Body of pancreas (tissue), 4 donors: ENCODE data around the gene ATP2C2. TPM values are rescaled to one million over a fixed set of nuclear protein-coding genes. Genes with fewer than 3 reads are reported as not detected.

Experiments
- ATAC-seq: fragments of 150-250 bp; one replicate; pipeline ENCODE4 v1.9.1; 2016
- DNase-seq, 4 donors: peaks; one replicate each; pipeline ENCODE4 v3.0.0-alpha.2; 2019
- H3K27ac ChIP-seq, 4 donors: fragments of 200-600 bp; sonication (generic); 1 replicate in 3 of 4; 2 replicates in 1 of 4; pipeline versions ENCODE4 v1.5.1 to v1.6.1; 2016 to 2019; ENCODE audit warnings: mild to moderate bottlenecking in 1 of 4, mixed read lengths in 1 of 4, moderate library complexity in 1 of 4
- H3K27me3 ChIP-seq, 2 donors: fragments of 200-600 bp; sonication (generic); one replicate each; pipeline ENCODE4 v1.6.0; 2016; ENCODE audit warnings: mild to moderate bottlenecking in 1 of 2
- H3K36me3 ChIP-seq, 2 donors: fragments of 200-600 bp; sonication (generic); replicated peaks in 1 of 2; 2 replicates each; pipeline ENCODE4 v1.5.1; 2016; ENCODE audit warnings: low read depth in 2 of 2; ENCODE audit not compliant: insufficient read depth in 1 of 2
- H3K4me1 ChIP-seq: fragments of 200-600 bp; sonication (generic); one replicate; pipeline ENCODE4 v1.6.0; 2016
- H3K4me3 ChIP-seq, 2 donors: fragments of 200-600 bp; sonication (generic); 1 replicate in 1 of 2; 2 replicates in 1 of 2; pipeline ENCODE4 v1.5.1; 2016 to 2019
- H3K9me3 ChIP-seq, 3 donors: fragments of 200-600 bp; sonication (generic); 1 replicate in 2 of 3; 2 replicates in 1 of 3; pipeline ENCODE4 v1.5.1; 2016
- CTCF ChIP-seq, 7 experiments: fragments of 450-650 bp in 4 of 7; fragments of 200-600 bp in 3 of 7; sonication (generic) in 3 of 7; IDR thresholded peaks; one replicate each; pipeline ENCODE4 v1.5.1; 2016 to 2019; ENCODE audit warnings: antibody characterized with exemption in 7 of 7
- POLR2A ChIP-seq, 3 donors: fragments of 450-650 bp; IDR thresholded peaks; one replicate each; pipeline ENCODE4 v1.6.1; 2016; ENCODE audit warnings: antibody characterized with exemption in 3 of 3, mild to moderate bottlenecking in 2 of 3
- WGBS, 2 donors: methylation state at CpG; one replicate each; pipeline ENCODE4 v1.1.5; 2017; 5-methylcytosine and 5-hydroxymethylcytosine counted together
- intact Hi-C: fragments of 100-400 bp; cut with DNase I; formaldehyde crosslinking; loops from one replicate; pipeline ENCODE4 v1.15.1; 2023
- total RNA-seq, 2 donors: library from RNA; depleted of rRNA; stranded (reverse); fragments of >200 nt; gene quantifications; one replicate each; pipeline ENCODE4 v1.1.0, GENCODE V29; 2016

ATP2C2 gene
- total RNA-seq, 2 donors from 2014 or later, result 2.1 to 18.1 TPM

DNA sequence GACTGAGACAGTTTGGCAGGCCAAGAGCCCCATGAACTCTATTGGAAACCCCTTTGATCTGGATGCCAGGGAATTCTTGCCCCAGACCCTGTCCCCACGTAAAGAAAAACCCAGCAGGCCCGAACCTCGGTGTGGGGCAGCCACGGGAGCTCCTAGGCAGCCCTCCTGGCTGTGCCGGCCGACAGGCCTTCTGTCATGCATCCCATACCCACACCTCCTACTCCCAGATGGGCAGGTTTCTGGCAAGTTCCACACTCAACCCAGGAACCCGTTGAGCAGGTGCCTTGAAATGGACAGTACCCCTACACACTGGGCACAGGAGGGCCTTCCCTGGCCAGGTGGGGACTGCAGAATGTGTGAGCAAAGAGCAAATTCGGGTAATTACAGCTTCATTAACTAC lies 23.6 kb upstream of the ATP2C2 start:
- ATAC-seq (no peak), DNase-seq (no peak)
- WGBS, 2 donors, result 73 to 84% methylated on average over 6 to 8 of the region's 8 CpGs

DNA sequence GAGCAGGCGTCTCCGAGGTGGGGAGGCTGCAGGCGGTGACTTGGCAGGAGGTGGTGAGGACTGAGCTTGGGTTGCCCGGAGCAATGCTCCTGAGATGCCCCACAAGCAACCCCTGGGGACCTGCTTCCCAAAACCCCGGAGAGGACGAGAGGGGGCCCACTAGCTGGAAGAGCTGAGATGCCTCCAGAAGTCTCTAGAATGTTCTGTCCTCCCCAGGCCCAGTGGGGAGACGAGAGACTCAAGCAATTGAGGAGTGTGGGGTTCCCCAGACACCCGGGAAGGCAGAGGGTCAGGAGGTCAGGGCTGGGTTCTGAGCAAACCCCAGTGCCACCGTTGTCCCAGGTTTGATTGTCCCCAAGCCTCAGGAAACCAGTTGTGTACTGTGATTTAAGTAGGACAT lies 21.2 kb upstream of the ATP2C2 start:
- DNase-seq (no peak), ATAC-seq (no peak)
- 67 to 68% methylated on average over 4 to 9 of the region's 9 CpGs for WGBS, 2 donors
- Histone ChIP-seq H3K27ac (no peak overlapping the region), H3K36me3 (no peaks in the 10 kb centered on the region), H3K4me3 (no peak overlapping the region), H3K9me3 (no peaks in the 10 kb centered on the region), H3K4me1 (no peaks in the 10 kb centered on the region), H3K27me3 (no peaks in the 10 kb centered on the region)
- TF ChIP-seq CTCF (IDR thresholded peaks at IDR 0.05) (no peak), POLR2A (IDR thresholded peaks at IDR 0.05) (no peak)
- intact Hi-C loops, result no loop called here

More for the DNA sequence above, 23.6 kb upstream of the ATP2C2 start:
- Histone ChIP-seq H3K27me3 (no peaks in the 10 kb centered on the region), H3K9me3 (no peaks in the 10 kb centered on the region), H3K27ac (no peak overlapping the region), H3K4me3 (no peak overlapping the region), H3K36me3 (no peaks in the 10 kb centered on the region), H3K4me1 (no peaks in the 10 kb centered on the region)
- TF ChIP-seq POLR2A (IDR thresholded peaks at IDR 0.05) (no peak), CTCF (IDR thresholded peaks at IDR 0.05) (no peak)
- intact Hi-C loops, result no loop called here

DNA sequence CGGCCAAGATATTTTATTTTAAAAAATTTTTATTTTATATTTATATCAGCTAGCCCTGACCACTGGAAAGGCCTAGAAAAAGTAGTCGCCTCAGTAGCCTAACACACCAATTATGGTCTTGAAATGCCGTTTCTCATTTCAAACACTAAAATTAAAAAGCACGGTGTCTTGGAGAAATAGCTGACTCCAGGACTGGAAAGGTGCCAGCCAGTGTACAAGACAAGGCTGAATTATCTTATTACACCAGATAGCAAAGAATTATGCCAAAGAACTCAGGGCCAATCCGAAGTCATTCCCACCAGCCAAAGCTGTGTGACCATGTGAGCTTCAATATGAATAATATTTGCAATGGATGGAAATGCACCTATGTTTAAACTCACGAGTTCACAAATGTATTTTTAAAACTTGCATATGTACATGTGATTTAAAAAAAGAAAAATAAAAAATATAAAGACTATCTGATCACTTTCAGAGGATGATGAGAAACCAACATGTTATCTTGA lies 19.9 kb upstream of the ATP2C2 start:
- TF ChIP-seq CTCF (IDR thresholded peaks at IDR 0.05), result no peak
- no peak for TF ChIP-seq POLR2A (IDR thresholded peaks at IDR 0.05)
- Histone ChIP-seq H3K9me3 (no peaks in the 10 kb centered on the region), H3K36me3 (no peaks in the 10 kb centered on the region), H3K27me3 (no peaks in the 10 kb centered on the region), H3K4me3 (no peak overlapping the region), H3K4me1 (no peaks in the 10 kb centered on the region), H3K27ac (no peak overlapping the region)
- ATAC-seq (no peak), DNase-seq (no peak)
- 50 to 53% methylated on average over 6 of the region's 6 CpGs for WGBS, 2 donors
- intact Hi-C loops, result no loop called here

- H3K9me3 ChIP-seq, result no peaks in the 10 kb centered on the region
- DNase-seq (no peak), ATAC-seq (no peak)
- H3K36me3 ChIP-seq, result no peaks in the 10 kb centered on the region
- no peaks in the 10 kb centered on the region for H3K4me1 ChIP-seq
- H3K4me3 ChIP-seq, result no peak overlapping the region
- 56 to 76% methylated on average over 11 of the region's 11 CpGs for WGBS, 2 donors
- intact Hi-C loops, result no loop called here
- no peaks in the 10 kb centered on the region for H3K27me3 ChIP-seq
- H3K27ac ChIP-seq, result no peak overlapping the region
- TF ChIP-seq POLR2A (IDR thresholded peaks at IDR 0.05) (no peak), CTCF (IDR thresholded peaks at IDR 0.05) (no peak)
These were observed 18.3 kb upstream of the ATP2C2 start for GRCh38 chr16:84349862-84350684.
